NCI-H187 treated with DMSO at 0.1 percent for 48 hours (cell line): ENCODE data around the gene FAM81A.
"Not testable (repeated sequence)": the region's sequence is repeated elsewhere in the genome, so short reads cannot be mapped to it uniquely, and the experiment has no call there.

ENCODE experiments used
- DNase-seq: peaks from one replicate; lab custom pipeline; 2025; lab: John Stamatoyannopoulos, UW

The FAM81A gene

GRCh38 chr15:59437817-59438624 lies at the start of gene FAM81A:
TSS of gene FAM81A (plus strand) at chr15:59438186. CDS start at chr15:59458627, 20,441 bp downstream.
- DNase-seq = no peak

- DNase-seq = no peak
Observed at GRCh38 chr15:59388670-59389069, 49.3 kb upstream of the FAM81A start.

- no peak for DNase-seq
Observed at GRCh38 chr15:59392299-59392698, 45.7 kb upstream of the FAM81A start.

GRCh38 chr15:59394166-59394661 lies 43.8 kb upstream of the FAM81A start:
- DNase-seq = no peak

- no peak for DNase-seq
Observed at GRCh38 chr15:59396211-59396610, 41.8 kb upstream of the FAM81A start.

GRCh38 chr15:59396679-59397078 lies 41.3 kb upstream of the FAM81A start:
- no peak for DNase-seq

- no peak for DNase-seq
Observed at GRCh38 chr15:59398220-59398619, 39.8 kb upstream of the FAM81A start.

GRCh38 chr15:59399465-59400102 lies 38.4 kb upstream of the FAM81A start:
- no peak for DNase-seq

GRCh38 chr15:59400103-59400813 lies 37.7 kb upstream of the FAM81A start:
- no peak for DNase-seq

- not testable (repeated sequence) for DNase-seq
Observed at GRCh38 chr15:59401051-59401823, 36.7 kb upstream of the FAM81A start.

GRCh38 chr15:59401824-59402569 lies 36.0 kb upstream of the FAM81A start:
- DNase-seq = no peak

GRCh38 chr15:59405079-59405478 lies 32.9 kb upstream of the FAM81A start:
- no peak for DNase-seq

- no peak for DNase-seq
Observed at GRCh38 chr15:59406446-59406845, 31.5 kb upstream of the FAM81A start.

- no peak for DNase-seq
Observed at GRCh38 chr15:59407946-59408345, 30.0 kb upstream of the FAM81A start.

- no peak for DNase-seq
Observed at GRCh38 chr15:59410391-59410896, 27.5 kb upstream of the FAM81A start.

- DNase-seq = no peak
Observed at GRCh38 chr15:59413577-59413976, 24.4 kb upstream of the FAM81A start.

GRCh38 chr15:59416816-59417215 lies 21.2 kb upstream of the FAM81A start:
- no peak for DNase-seq

GRCh38 chr15:59419170-59419569 lies 18.8 kb upstream of the FAM81A start:
- DNase-seq = no peak

- DNase-seq = no peak
Observed at GRCh38 chr15:59420108-59420507, 17.9 kb upstream of the FAM81A start.

- no peak for DNase-seq
Observed at GRCh38 chr15:59420986-59421618, 16.9 kb upstream of the FAM81A start.
